Cardiac muscle cell (in vitro differentiated cells and primary cell): Measurements from ENCODE around the gene SPATA16. TPM values are rescaled to one million over a fixed set of nuclear protein-coding genes. Genes with fewer than 3 reads are reported as not detected.

Experiments
- DNase-seq, 2 donors: peaks; one replicate each; pipeline versions ENCODE4 v3.0.0 to v3.0.0-alpha.2; 2010 to 2017; ENCODE audit warnings: low read depth in 1 of 2, low spot score in 1 of 2
- H3K27ac ChIP-seq: fragments of 200-600 bp; sonication (generic); 2 replicates; pipeline ENCODE4 v1.5.1; 2016
- H3K27me3 ChIP-seq: fragments of 200-600 bp; sonication (generic); 2 replicates; pipeline ENCODE4 v1.6.0; 2016; ENCODE audit warnings: control low read depth
- H3K36me3 ChIP-seq: fragments of 200-600 bp; sonication (generic); 2 replicates; pipeline ENCODE4 v1.5.1; 2016; ENCODE audit warnings: control low read depth
- H3K4me1 ChIP-seq: fragments of 200-600 bp; sonication (generic); 2 replicates; pipeline ENCODE4 v1.8.1; 2017; ENCODE audit warnings: low read depth, mild to moderate bottlenecking, mixed run types
- H3K4me3 ChIP-seq: fragments of 200-600 bp; sonication (generic); 2 replicates; pipeline ENCODE4 v1.5.1; 2016; ENCODE audit warnings: mild to moderate bottlenecking
- H3K9me3 ChIP-seq: fragments of 200-600 bp; sonication (generic); 2 replicates; pipeline ENCODE4 v1.5.1; 2017; ENCODE audit warnings: low read depth, mild to moderate bottlenecking, control low read depth
- polyA plus RNA-seq: library from polyadenylated mRNA; unstranded; fragments of >200 nt; fragmentation: Nextera tagmentation; extraction: Ambion mirVana; gene quantifications from 2 replicates; pipeline ENCODE4 v1.2.1, GENCODE V29; 2016
- total RNA-seq: library from RNA; depleted of rRNA; stranded (reverse); fragments of >200 nt; gene quantifications from 2 replicates; pipeline ENCODE4 v1.2.3, GENCODE V29; 2016
- TF ChIP-seq, protein P1 (sequence below): IDR thresholded peaks from 2 replicates; pipeline ENCODE4 v1.5.1; 2012; ENCODE audit warnings: low read depth, mild to moderate bottlenecking, low read length

The SPATA16 gene
- total and polyA plus RNA-seq, 2 experiments from 2014 or later: not detected

- TF ChIP-seq, protein P1, sequence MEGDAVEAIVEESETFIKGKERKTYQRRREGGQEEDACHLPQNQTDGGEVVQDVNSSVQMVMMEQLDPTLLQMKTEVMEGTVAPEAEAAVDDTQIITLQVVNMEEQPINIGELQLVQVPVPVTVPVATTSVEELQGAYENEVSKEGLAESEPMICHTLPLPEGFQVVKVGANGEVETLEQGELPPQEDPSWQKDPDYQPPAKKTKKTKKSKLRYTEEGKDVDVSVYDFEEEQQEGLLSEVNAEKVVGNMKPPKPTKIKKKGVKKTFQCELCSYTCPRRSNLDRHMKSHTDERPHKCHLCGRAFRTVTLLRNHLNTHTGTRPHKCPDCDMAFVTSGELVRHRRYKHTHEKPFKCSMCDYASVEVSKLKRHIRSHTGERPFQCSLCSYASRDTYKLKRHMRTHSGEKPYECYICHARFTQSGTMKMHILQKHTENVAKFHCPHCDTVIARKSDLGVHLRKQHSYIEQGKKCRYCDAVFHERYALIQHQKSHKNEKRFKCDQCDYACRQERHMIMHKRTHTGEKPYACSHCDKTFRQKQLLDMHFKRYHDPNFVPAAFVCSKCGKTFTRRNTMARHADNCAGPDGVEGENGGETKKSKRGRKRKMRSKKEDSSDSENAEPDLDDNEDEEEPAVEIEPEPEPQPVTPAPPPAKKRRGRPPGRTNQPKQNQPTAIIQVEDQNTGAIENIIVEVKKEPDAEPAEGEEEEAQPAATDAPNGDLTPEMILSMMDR: no peak
- H3K4me3 ChIP-seq: no peak overlapping the region
- no peaks in the 10 kb centered on the region for H3K36me3 ChIP-seq
- H3K27ac ChIP-seq: no peak overlapping the region
- H3K27me3 ChIP-seq: no peaks in the 10 kb centered on the region
- no peaks in the 10 kb centered on the region for H3K4me1 ChIP-seq
- H3K9me3 ChIP-seq: no peaks in the 10 kb centered on the region
- DNase-seq: no peak
These were observed 232.2 kb downstream of the SPATA16 start for GRCh38 chr3:172908771-172909270.

DNA sequence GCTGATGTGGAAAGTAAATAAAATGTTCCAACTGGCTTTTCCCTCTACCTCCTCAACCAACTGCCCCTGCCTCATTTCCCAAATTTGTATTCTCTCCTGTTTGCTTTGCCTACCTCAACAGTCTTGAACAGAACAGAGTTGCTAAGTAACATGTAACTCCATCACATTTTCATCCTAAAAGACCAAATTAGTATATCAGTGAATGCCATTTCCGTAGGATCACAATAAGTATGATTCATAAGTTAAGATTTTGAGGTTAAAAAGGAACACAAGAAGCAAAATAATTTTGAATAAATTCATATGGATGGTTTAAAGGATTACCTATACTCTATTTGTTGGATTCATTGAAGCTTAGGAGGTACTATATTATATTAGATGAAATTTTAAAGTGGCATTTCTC is 235.6 kb downstream of the SPATA16 start:
- Histone ChIP-seq H3K27me3 (peaks cover 8% of the 10 kb centered on the region), H3K36me3 (no peaks in the 10 kb centered on the region), H3K27ac (no peak overlapping the region), H3K4me1 (no peaks in the 10 kb centered on the region), H3K9me3 (no peaks in the 10 kb centered on the region), H3K4me3 (no peak overlapping the region)
- DNase-seq: peak in 1 of 2 donors; percentile 41
- TF ChIP-seq, protein P1: no peak

DNA sequence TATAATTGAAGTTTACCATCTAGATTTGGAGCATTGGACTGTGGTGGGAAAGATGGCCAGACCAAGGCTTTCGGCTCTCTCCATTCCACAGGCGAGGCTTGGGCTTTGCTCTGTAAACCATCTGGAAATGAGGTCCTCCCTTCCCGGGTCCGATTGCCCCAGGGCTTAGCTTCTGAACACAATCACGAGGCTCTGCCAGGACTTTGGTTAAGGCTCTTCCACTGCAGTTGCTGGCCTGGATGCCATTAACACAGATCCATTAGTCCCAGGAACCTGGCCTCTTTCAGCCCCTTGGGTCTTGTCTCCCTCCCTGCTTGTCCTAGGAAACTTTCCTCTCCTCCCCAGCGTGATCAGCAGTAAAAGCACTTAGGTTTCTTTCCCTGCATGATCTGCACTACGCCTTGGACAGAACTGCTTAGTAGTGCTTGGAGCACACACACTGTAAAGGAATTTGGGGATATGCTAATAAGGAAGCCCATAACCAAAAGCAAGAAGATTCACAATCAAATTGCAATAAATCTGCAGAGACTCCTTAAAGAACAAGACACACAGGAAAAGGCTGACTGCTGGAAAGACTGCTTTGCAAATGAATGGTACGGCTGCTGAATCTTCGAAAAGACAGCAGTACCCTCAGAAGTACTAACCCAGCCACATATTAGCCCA is 236.2 kb downstream of the SPATA16 start:
- H3K36me3 ChIP-seq: no peaks in the 10 kb centered on the region
- TF ChIP-seq, protein P1: no peak
- DNase-seq: no peak

GRCh38 chr3:172903642-172904320 is 237.3 kb downstream of the SPATA16 start:
- no peak for DNase-seq
- no peak overlapping the region for H3K27ac ChIP-seq
- no peaks in the 10 kb centered on the region for H3K9me3 ChIP-seq
- no peak overlapping the region for H3K4me3 ChIP-seq
- peaks cover 8% of the 10 kb centered on the region for H3K27me3 ChIP-seq
- TF ChIP-seq, protein P1: no peak
- no peaks in the 10 kb centered on the region for H3K4me1 ChIP-seq
- H3K36me3 ChIP-seq: no peaks in the 10 kb centered on the region

More for the DNA sequence above, 236.2 kb downstream of the SPATA16 start:
- H3K27me3 ChIP-seq: peaks cover 8% of the 10 kb centered on the region
- H3K9me3 ChIP-seq: no peaks in the 10 kb centered on the region
- no peaks in the 10 kb centered on the region for H3K4me1 ChIP-seq
- H3K4me3 ChIP-seq: no peak overlapping the region
- H3K27ac ChIP-seq: no peak overlapping the region

DNA sequence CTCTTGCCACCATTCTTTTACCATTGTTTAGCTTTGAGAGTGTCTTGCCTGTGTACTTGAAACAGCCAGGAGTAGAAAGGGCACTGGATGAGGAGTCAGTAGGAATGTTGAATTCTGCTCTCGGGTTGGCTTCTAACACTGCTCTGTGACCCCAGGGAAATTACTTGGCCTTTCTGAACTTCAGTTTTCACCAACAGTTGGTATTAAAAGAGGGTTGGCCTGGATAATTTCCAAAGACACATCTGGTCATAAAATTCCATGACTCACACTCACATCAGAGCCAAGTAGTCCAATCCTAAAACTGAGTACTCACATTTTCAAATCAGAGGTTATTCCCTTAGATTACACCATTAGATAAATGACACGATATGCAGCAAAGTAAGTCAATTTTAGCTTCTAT is 248.9 kb downstream of the SPATA16 start:
- peak in 1 of 2 donors; percentile 77 for DNase-seq
- H3K4me3 ChIP-seq: no peak overlapping the region
- H3K27me3 ChIP-seq: no peaks in the 10 kb centered on the region
- H3K27ac ChIP-seq: no peak overlapping the region
- no peaks in the 10 kb centered on the region for H3K4me1 ChIP-seq
- TF ChIP-seq, protein P1: no peak
- no peaks in the 10 kb centered on the region for H3K9me3 ChIP-seq
- H3K36me3 ChIP-seq: no peaks in the 10 kb centered on the region
